HG02870 (cell line): ENCODE data around the gene LTBP1.

Experiments
- ATAC-seq: cut with Tn5 transposase; IDR thresholded peaks from one replicate; pipeline ENCODE4 v1.9.1; 2021; ENCODE audit warnings: mild to moderate bottlenecking, moderate library complexity; ENCODE audit not compliant: unreplicated experiment

Gene LTBP1

GRCh38 chr2:32930436-32930835 is 16.3 kb upstream of the LTBP1 start:
- no peak for ATAC-seq

DNA sequence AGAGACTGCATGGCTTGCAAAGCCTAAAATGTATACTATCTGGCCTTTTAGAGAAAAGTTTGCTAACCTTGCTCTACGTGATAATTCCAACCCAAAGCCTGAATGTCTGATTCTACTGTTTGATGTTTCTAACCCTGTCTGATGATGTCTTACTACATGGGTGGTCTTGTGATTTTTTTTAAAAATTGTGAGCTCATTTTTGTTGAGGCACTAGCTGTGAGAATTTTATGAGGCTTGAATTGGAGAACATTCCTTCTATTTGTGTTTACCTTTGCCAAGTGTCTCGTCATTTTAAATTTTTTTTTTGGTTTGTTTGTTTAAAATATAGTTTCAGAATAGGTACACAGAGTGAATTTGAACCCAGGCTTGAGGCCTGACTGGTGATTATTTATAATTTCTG is 15.2 kb upstream of the LTBP1 start:
- ATAC-seq, result no peak

- no peak for ATAC-seq
Observed at GRCh38 chr2:32931945-32932709, 14.6 kb upstream of the LTBP1 start.

DNA sequence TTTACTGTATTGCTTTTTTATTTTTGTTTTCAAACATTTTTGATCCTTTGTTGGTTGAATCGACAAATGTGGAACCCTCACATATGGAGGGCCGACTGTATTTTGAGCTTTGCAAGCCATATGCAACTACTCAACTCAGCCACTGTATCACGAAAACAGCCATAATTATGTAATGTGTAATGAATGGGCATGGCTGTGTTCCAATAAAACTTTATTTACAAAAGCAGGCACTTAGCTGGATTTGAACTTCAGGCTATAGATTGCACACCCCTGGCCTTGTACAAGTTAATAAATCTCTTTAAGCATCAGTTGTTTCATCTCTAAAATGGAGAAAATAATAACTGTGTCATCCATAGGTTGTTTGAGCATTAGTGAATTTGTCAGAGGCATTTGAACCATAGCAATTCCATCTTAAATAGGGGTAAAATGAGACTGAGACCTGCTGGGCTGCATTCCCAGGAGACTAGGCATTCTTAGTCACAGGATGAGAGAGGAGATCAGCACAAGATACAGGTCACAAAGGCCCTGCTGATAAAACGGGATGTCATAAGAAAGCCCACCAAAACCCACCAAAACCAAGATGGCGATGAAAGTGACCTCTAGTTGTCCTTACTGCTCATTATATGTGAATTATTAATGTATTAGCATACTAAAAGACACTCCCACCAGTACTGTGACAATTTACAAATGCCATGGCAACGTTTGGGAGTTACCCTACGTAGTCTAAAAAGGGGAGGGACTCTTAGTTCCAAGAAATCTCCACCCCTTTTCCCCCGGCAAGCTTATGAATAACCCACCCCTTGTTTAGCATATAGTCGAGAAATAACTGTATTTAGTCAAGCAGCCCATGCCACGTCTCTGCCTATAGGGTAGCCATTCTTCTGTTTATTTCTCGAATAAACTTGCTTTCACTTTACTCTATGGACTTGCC is 13.7 kb upstream of the LTBP1 start:
- no peak for ATAC-seq

- no peak for ATAC-seq
Observed at GRCh38 chr2:32933756-32934095, 13.0 kb upstream of the LTBP1 start.

DNA sequence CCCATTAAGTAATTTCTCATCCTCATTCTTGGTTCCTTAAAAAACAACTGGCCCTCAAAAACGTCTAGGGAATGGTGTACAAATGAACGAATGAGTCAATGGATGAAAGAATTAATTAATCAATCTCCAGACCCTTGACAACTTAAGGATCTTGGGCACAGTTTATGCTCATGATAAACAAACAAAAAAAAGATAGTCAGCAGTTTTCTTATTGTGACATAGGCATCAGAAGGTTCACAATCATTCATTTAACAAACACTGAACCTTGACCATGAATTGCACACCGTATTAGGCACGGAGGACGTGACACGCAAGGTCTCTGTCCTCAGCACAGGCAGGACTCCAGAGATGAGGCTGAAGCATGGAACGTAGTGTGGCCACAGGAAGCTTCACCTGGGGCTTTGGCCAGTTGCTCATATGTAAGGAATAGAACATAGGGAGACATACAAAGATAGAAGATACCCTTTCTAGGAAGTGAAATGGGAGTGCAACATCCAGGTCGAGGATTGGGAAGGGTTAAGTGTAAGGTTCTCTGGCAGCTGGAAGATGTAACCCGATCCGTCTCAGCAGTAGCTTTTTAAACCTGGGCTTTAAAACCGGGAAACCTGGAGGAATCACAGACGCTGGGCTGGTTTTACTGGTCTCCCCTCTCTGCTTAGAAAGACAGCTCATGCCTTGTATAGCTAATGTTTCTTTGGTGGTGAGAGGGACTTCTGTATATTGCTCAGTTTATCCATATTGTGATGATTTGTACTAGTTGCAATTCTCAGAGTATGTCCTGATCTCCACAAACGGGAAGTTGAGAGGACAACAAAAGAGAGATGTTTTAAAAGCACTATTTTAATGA is 8.9 kb upstream of the LTBP1 start:
- ATAC-seq, result no peak

GRCh38 chr2:32938934-32939333 is 7.8 kb upstream of the LTBP1 start:
- ATAC-seq, result no peak

DNA sequence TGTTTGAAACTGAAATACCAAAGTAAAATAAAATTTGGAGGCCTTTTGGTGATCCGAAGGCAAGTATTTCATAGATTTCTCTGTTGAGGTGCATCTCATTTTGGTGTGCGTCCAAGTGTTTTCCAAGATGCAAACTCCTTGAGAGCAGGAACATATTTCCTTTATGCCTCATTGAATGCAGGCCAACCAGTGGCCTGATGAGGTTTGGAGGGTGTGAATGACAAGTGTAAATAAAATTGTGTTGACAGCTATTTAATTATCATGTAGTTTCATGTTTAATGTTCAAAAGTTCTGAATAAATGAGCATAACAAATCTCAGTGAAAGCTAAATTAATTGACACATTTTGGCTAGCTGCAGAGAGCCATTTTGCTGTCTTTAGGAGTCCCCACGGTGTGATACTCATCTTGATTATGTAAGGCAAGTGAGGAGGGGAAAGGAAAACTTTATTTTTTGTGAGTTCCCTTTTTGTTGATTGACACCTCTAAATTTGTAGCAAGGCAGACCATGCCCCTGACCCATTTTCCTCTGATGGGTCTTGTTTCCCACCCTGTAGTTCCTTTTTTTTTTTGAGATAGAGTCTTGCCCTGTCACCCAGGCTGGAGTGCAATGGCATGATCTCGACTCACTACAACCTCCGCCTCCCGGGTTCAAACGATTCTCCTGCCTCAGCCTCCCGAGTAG is 6.3 kb upstream of the LTBP1 start:
- no peak for ATAC-seq

- no peak for ATAC-seq
Observed at GRCh38 chr2:32941944-32942690, 4.6 kb upstream of the LTBP1 start.

DNA sequence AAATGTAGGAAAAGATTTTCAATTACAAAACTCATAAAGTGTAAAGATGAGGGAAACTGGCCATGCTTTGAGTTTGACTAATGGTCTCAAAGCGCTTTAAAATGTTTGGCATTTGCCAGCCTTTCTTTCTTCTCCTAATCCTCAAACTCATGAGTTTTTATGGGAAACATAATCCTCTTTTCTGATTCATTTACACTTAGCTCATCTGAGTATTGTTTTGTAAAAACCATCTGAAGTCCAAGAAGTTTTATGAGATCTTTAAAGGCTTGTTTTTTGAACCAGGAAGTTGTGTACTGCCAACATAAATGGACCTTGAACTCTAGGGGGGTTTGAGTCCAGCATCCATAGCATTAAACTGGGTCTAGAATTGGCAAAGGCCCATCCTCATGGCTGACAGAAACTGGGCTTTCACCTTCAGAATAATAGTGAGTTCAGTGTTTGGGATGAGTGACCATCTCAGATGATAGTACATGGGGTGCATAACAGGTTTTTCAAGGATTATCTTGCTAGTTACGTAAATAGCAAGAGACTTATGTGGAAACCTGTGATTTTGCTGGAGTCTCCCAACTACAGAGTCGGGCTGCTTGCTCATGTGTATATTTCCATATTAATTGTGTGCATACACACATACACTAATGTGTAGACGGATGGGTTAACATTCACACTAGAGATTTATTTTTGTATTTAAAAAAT is 3.8 kb upstream of the LTBP1 start:
- no peak for ATAC-seq

DNA sequence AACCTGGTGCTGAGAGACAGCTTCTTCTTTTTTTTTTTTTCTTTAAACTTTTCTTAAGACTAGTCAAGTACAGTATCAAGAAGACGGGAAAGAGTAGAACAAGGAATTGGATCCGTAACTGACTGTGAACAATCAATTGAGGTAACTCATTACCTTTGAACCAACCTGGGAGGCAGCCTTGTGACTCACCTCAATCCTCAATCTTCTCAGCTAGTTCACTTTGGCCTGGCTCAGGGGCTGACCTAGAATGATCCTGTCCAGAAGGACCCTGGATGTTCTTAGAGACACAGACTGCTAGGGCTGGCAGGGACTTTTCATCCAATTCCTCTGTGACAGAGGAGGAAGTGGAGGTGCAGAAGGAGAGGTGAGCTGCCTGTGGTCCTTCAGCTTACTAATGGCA is 1.5 kb upstream of the LTBP1 start:
- ATAC-seq, result no peak

GRCh38 chr2:32947076-32947483 is 327 bp downstream of the LTBP1 start:
- ATAC-seq, result peak; percentile 14

GRCh38 chr2:32947484-32948143 is 861 bp downstream of the LTBP1 start:
- ATAC-seq, result peak; percentile 24

- no peak for ATAC-seq
Observed at GRCh38 chr2:32948266-32948665, 1.5 kb downstream of the LTBP1 start.

- ATAC-seq, result no peak
Observed at GRCh38 chr2:32949260-32949659, 2.5 kb downstream of the LTBP1 start.

DNA sequence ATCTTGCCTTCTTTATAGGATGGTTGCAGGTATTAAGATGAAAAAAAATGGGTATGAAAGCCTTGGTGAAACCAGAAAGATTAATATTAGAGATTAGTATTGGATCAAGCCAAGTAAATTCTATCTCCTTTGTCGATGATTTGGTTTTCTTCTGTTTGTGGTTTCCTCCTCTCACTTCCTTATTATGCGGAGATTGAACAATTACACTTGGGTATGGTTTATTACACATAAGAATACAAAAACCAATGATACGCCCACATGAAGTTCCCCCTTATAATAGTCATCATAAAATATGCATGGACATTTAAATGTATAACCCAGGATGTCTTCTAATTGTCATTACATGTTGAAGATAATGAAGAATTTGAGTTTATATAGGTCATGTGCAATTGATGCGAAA is 4.9 kb downstream of the LTBP1 start:
- peak; percentile 36 for ATAC-seq

GRCh38 chr2:32952761-32953476 is 6.2 kb downstream of the LTBP1 start:
- ATAC-seq, result no peak

GRCh38 chr2:32954206-32954605 is 7.5 kb downstream of the LTBP1 start:
- ATAC-seq, result no peak
